ENCODE data around the gene LRRFIP1. TPM values are rescaled to one million over a fixed set of nuclear protein-coding genes. Genes with fewer than 3 reads are reported as not detected.

Gene LRRFIP1
- total and polyA plus RNA-seq, 2 of the 13 experiments (the other 11 are each of a cell fraction or from before 2014, with no cell fraction given), result 15.9 to 40.5 TPM

GRCh38 chr2:237742191-237742590 is 114.8 kb downstream of the LRRFIP1 start (continued):
- TF ChIP-seq ZBTB4 (CRISPR knock-in tag; IDR thresholded peaks at IDR 0.05; ENCODE audit: borderline replicate concordance), result 0 out of 2 replicates have a peak, but pooled peaks have one; percentile 65
- TF ChIP-seq ZNF354B (CRISPR knock-in tag; IDR thresholded peaks at IDR 0.05), result no peak
- no peak for TF ChIP-seq ZBTB2 (CRISPR knock-in tag; IDR thresholded peaks at IDR 0.05; ENCODE audit: low read depth)
- no peak for TF ChIP-seq ZFP36 (IDR thresholded peaks at IDR 0.05; ENCODE audit: borderline replicate concordance, low read depth, low read length, partially characterized antibody)
- TF ChIP-seq SMARCE1 (IDR thresholded peaks at IDR 0.05; ENCODE audit: borderline replicate concordance), result no peak
- TF ChIP-seq MLLT10 (CRISPR knock-in tag; IDR thresholded peaks at IDR 0.05), result no peak
- no peak for TF ChIP-seq MYNN (CRISPR knock-in tag; IDR thresholded peaks at IDR 0.05; ENCODE audit: low read depth)
- TF ChIP-seq E2F5 (CRISPR knock-in tag; conservative IDR thresholded peaks at IDR 0.05), result no peak
- TF ChIP-seq DNMT3B (CRISPR knock-in tag; conservative IDR thresholded peaks at IDR 0.05), result 0 out of 2 replicates have a peak, but pooled peaks have one; percentile 62
- TF ChIP-seq ZNF280B (CRISPR knock-in tag; IDR thresholded peaks at IDR 0.05; ENCODE audit: borderline replicate concordance), result no peak
- no peak for TF ChIP-seq SCMH1 (CRISPR knock-in tag; IDR thresholded peaks at IDR 0.05; ENCODE audit: borderline replicate concordance)
- 0 out of 2 replicates have a peak, but pooled peaks have one; percentile 55 for TF ChIP-seq ZNF205 (CRISPR knock-in tag; IDR thresholded peaks at IDR 0.05)
- TF ChIP-seq ZNF800 (CRISPR knock-in tag; IDR thresholded peaks at IDR 0.05), result no peak
- no peak for TF ChIP-seq REST (IDR thresholded peaks at IDR 0.05; ENCODE audit: borderline replicate concordance in 1 of 2, low read depth in 1 of 2, low read length in 2 of 2)
- no peak for TF ChIP-seq EED (CRISPR knock-in tag; IDR thresholded peaks at IDR 0.05)
- no peak; the same call in 1 of the 2 replicates for TF ChIP-seq ZFP1 (CRISPR knock-in tag; IDR thresholded peaks at IDR 0.05)
- no peak for TF ChIP-seq SSRP1 (CRISPR knock-in tag; IDR thresholded peaks at IDR 0.05)

All from HepG2 (cell line).